Fibroblast of pulmonary artery (primary cell): Measurements from ENCODE around the gene SLC22A9.

Experiments used
- DNase-seq: peaks from one replicate; pipeline ENCODE4 v3.0.0-alpha.2; 2010; ENCODE audit warnings: low read depth
- H3K4me3 ChIP-seq: replicated peaks from 2 replicates; pipeline ENCODE4 v1.5.1; 2011; ENCODE audit warnings: low read depth, mild to moderate bottlenecking, control low read depth, low read length, moderate library complexity
- TF ChIP-seq, protein P1 (sequence below): IDR thresholded peaks from 2 replicates; pipeline ENCODE4 v1.5.1; 2011; ENCODE audit warnings: mild to moderate bottlenecking, control low read depth, low read length, inconsistent platforms; ENCODE audit errors: missing control alignments

The SLC22A9 gene

DNA sequence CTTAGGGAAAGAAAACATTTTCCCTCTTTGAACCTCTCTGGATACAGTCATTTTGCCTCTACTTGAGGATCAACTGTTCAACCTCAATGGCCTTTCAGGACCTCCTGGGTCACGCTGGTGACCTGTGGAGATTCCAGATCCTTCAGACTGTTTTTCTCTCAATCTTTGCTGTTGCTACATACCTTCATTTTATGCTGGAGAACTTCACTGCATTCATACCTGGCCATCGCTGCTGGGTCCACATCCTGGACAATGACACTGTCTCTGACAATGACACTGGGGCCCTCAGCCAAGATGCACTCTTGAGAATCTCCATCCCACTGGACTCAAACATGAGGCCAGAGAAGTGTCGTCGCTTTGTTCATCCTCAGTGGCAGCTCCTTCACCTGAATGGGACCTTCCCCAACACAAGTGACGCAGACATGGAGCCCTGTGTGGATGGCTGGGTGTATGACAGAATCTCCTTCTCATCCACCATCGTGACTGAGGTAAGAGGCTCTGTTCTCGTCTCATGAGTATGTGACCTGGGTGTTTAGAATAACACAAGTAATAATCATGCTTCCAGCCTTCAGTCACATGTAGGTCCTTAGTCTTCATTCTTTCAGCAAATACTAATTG lies 495 bp downstream of the SLC22A9 start:
- no peak overlapping the region for H3K4me3 ChIP-seq

DNA sequence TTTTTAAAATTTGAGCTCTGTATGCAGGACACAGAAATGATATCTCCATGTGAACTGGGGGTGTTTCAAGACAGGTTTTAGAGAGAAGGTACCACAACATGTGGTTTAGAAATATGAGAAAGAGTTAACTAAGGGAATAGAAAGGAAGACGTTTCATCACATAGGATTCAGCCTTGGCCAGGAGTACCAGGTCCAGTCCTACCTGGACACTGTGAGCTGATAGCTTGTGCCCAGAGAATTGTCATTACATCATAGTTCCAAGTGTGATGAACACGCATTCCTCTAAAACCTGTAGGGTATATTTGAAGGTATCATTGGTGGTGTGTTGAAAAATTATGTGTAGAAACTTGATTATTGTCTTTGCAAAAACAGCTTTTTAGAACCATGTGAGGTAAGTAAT lies 1.8 kb downstream of the SLC22A9 start:
- no peak for DNase-seq
- TF ChIP-seq, protein P1, sequence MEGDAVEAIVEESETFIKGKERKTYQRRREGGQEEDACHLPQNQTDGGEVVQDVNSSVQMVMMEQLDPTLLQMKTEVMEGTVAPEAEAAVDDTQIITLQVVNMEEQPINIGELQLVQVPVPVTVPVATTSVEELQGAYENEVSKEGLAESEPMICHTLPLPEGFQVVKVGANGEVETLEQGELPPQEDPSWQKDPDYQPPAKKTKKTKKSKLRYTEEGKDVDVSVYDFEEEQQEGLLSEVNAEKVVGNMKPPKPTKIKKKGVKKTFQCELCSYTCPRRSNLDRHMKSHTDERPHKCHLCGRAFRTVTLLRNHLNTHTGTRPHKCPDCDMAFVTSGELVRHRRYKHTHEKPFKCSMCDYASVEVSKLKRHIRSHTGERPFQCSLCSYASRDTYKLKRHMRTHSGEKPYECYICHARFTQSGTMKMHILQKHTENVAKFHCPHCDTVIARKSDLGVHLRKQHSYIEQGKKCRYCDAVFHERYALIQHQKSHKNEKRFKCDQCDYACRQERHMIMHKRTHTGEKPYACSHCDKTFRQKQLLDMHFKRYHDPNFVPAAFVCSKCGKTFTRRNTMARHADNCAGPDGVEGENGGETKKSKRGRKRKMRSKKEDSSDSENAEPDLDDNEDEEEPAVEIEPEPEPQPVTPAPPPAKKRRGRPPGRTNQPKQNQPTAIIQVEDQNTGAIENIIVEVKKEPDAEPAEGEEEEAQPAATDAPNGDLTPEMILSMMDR, result no peak
- no peak overlapping the region for H3K4me3 ChIP-seq

More for the DNA sequence above, 495 bp downstream of the SLC22A9 start:
- TF ChIP-seq, protein P1, result no peak
- DNase-seq, result no peak

DNA sequence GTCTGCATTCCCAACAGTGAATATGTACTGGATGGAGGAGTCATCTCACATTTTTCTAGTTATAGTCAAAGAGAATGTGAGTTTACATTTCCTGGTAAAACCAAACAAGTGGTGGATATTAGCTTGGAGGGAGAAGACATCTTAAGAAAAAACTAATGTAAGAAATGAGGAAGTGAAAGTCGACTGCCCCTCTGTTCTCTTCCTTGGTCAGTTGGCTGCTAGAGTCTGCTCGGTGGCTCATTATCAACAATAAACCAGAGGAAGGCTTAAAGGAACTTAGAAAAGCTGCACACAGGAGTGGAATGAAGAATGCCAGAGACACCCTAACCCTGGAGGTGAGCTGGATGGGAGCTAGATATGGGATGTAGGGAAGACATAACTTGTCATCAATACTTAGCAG lies 5.8 kb downstream of the SLC22A9 start:
- no peak overlapping the region for H3K4me3 ChIP-seq
- no peak for DNase-seq
- TF ChIP-seq, protein P1, result no peak

DNA sequence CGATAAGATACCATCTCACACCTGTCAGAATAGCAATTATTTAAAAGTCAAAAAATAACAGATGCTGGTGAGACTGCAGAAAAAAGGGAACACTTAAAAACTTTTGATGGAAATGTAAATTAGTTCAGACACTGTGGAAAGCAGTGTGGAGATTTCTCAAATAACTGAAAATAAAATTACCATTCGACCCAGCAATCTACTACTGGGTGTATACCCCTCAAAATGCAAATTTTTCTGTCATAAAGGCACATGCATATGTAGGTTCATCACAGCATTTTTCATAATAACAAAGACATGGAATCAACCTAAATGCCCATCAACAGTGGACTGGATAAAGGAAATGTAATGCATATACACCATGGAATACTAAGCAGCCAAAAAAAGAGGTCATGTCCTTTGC lies 10.5 kb downstream of the SLC22A9 start:
- TF ChIP-seq, protein P1, result no peak
- H3K4me3 ChIP-seq, result no peak overlapping the region
- DNase-seq, result no peak

DNA sequence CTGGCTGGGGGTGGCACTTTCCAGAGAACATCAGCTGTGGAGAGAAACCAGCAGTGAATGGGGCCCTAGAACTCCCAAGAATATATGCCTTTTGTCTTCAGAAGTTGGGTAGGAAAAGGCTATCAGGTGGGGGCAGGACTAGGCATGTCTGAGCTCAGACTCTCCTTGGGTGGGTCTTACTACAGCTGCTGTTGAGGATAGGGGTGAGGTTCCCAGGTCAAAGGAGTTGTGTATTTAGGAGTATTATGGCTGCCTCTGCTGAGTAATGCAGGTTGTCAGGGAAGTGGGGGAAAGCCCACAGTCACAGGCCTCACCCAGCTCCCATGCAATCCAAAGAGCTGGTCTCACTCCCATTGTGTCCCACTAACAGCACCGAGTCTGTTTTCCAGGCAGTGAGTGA lies 26.1 kb downstream of the SLC22A9 start:
- H3K4me3 ChIP-seq, result no peak overlapping the region
- TF ChIP-seq, protein P1, result no peak
- no peak for DNase-seq

DNA sequence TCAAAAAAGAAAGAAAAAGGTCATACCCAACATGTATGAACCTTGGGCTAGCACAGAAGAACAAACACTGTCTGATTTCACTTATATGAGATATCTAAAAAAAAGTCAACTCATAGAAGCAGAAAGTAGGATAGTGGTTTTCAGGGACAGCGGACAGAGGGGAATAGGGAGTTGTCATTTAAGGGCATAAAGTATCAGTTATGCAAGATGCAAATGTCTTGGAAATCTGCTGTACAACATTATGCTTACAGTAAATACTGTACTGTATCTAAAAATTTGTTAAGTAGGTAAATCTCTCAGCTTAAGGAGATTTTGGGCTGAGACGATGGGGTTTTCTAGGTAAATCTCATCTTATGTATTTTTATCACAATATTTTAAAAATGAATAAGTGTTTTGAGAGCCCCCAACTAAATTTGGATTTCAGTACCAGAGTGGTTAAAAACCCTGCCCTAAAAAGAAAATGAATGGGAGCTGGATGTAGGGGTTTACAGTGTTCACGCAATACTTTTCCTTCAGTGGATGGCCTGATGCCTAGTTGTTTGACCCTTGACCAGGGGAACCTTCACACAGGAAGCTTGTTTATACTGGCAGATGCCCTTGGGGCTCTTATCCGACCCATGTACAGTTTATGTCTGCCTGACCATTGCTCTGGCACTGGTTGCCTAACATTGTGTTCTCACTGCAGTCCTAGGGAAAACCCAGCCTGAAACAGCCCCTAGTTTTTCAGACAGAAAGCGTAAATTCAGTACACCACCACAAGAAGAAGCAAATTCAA lies 34.8 kb downstream of the SLC22A9 start:
- TF ChIP-seq, protein P1, result no peak
- no peak for DNase-seq

More for the DNA sequence above, 34.8 kb downstream of the SLC22A9 start:
- H3K4me3 ChIP-seq, result no peak overlapping the region
